Activated CD8-positive, alpha-beta T cell treated with anti-CD3 and anti-CD28 coated beads for 36 hours (primary cell): ENCODE measurements around the gene FGD5. TPM values are rescaled to one million over a fixed set of nuclear protein-coding genes. Genes with fewer than 3 reads are reported as not detected.

ENCODE experiments used
- ATAC-seq: fragments of 200-7000 bp; cut with Tn5 transposase; one replicate; pipeline ENCODE4 v1.10.0; 2021; ENCODE audit warnings: mild to moderate bottlenecking, moderate library complexity
- CTCF ChIA-PET: fragments of 350-600 bp; sonication (Branson Sonifier 250); formaldehyde crosslinking; loops from one replicate; lab custom pipeline; 2021; ENCODE audit warnings: antibody characterized with exemption; lab: Charles Lee
- POLR2A ChIA-PET: fragments of 350-600 bp; sonication (Branson Sonifier 250); formaldehyde crosslinking; loops from one replicate; lab custom pipeline; 2021; ENCODE audit warnings: antibody characterized with exemption; lab: Charles Lee
- DNase-seq: peaks from one replicate; pipeline ENCODE4 v3.0.0-alpha.2; 2020
- H3K27ac Mint-ChIP-seq: one replicate; pipeline ENCODE4 v1.8.0; 2021; ENCODE audit warnings: mild to moderate bottlenecking, mixed read lengths
- H3K27me3 Mint-ChIP-seq: one replicate; pipeline ENCODE4 v1.8.0; 2021; ENCODE audit warnings: mixed read lengths
- H3K36me3 Mint-ChIP-seq: one replicate; pipeline ENCODE4 v1.8.0; 2021; ENCODE audit warnings: low read depth, mixed read lengths
- H3K4me1 Mint-ChIP-seq: one replicate; pipeline ENCODE4 v1.8.0; 2021; ENCODE audit warnings: low read depth, mixed read lengths
- H3K4me3 Mint-ChIP-seq: one replicate; pipeline ENCODE4 v1.8.0; 2021; ENCODE audit warnings: mild to moderate bottlenecking, moderate library complexity, mixed read lengths
- H3K9me3 Mint-ChIP-seq: one replicate; pipeline ENCODE4 v1.8.0; 2021; ENCODE audit warnings: mixed read lengths
- intact Hi-C: fragments of 100-400 bp; cut with micrococcal nuclease; formaldehyde crosslinking; loops from one replicate; pipeline ENCODE4 v1.10.0; 2022
- total RNA-seq, 2 experiments: library from RNA; stranded (reverse); gene quantifications; one replicate each; pipeline ENCODE4 v1.2.3, GENCODE V29; 2021
- TF ChIP-seq, protein P1 (sequence below): fragments of 200-600 bp; IDR thresholded peaks from one replicate; pipeline ENCODE4 v1.8.0; 2022; ENCODE audit warnings: antibody characterized with exemption, mild to moderate bottlenecking

FGD5 gene
- total RNA-seq, 2 experiments from 2014 or later, result not detected

DNA sequence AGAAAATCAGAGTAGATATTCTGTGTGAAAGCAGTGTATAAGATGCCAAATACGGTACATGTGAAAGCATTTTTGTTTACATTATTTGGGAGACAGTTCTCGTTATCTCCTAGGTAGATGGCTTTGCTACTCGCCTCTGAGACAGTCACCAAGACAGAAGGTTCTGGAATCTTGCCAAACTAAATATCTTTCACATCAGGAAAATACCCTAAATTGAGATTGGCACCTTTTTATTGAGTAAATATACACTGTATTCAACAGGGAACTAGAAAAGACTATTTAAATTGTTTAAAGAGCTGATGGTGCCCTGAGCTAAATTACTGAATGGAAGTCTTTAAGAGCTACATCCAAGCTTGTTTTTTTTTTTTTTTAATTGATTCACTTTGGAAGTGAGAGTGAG is 3.4 kb downstream of the FGD5 start:
- Mint-ChIP-seq H3K9me3 (no peaks in the 10 kb centered on the region), H3K4me1 (no peaks in the 10 kb centered on the region), H3K27me3 (peaks cover 7% of the 10 kb centered on the region), H3K4me3 (no peak overlapping the region), H3K27ac (no peak overlapping the region), H3K36me3 (no peaks in the 10 kb centered on the region)
- intact Hi-C loops, result no loop called here
- TF ChIP-seq, protein P1, sequence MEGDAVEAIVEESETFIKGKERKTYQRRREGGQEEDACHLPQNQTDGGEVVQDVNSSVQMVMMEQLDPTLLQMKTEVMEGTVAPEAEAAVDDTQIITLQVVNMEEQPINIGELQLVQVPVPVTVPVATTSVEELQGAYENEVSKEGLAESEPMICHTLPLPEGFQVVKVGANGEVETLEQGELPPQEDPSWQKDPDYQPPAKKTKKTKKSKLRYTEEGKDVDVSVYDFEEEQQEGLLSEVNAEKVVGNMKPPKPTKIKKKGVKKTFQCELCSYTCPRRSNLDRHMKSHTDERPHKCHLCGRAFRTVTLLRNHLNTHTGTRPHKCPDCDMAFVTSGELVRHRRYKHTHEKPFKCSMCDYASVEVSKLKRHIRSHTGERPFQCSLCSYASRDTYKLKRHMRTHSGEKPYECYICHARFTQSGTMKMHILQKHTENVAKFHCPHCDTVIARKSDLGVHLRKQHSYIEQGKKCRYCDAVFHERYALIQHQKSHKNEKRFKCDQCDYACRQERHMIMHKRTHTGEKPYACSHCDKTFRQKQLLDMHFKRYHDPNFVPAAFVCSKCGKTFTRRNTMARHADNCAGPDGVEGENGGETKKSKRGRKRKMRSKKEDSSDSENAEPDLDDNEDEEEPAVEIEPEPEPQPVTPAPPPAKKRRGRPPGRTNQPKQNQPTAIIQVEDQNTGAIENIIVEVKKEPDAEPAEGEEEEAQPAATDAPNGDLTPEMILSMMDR, result no peak
- DNase-seq (no peak), ATAC-seq (no peak)
- POLR2A ChIA-PET, result no interaction called here
- CTCF ChIA-PET, result interaction anchor here (1.6 kb wide), 1 partner anchor 34 kb away, joined by 3 read pairs; no protein-coding TSS in a partner anchor

DNA sequence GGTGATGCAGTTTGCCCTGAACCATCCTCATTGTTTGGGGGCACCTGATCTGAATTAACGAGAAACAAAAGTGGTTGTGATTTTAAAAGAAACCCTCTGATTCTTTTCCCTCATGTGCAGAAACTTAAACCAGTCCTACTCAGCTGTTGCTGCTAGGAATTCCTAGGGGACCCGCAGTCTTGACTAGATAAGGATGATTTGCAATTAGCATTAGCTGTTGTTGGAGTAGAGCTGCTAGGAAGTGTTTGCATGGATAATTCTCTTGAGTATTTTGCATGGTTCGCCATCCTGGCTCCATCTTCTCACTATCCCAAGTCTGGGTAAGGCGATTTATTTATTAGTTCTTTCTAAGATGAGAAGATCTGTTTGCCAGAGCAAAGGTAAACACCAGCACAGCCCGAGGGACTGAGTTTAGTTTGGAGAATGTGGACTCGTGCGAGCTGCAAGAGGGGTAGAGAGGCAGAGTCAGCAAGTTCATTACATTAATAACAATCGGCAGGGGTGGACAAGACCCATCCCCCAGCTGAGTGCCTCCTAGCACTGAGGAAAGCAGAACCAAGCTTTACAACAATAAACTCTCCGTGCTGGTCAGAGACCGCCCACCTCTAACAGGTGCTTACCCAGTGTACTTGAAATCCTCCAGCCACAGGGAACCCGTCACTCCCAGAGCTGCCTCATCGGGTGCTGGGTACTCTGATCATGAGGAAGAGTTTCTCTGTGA is 4.1 kb downstream of the FGD5 start:
- no peaks in the 10 kb centered on the region for H3K9me3 Mint-ChIP-seq
- peaks cover 8% of the 10 kb centered on the region for H3K27me3 Mint-ChIP-seq
- H3K4me3 Mint-ChIP-seq, result no peak overlapping the region
- POLR2A ChIA-PET, result no interaction called here
- TF ChIP-seq, protein P1, result no peak
- no peaks in the 10 kb centered on the region for H3K4me1 Mint-ChIP-seq
- no peak for DNase-seq
- H3K36me3 Mint-ChIP-seq, result no peaks in the 10 kb centered on the region
- no peak for ATAC-seq
- CTCF ChIA-PET, result interaction anchor here (1.6 kb wide), 1 partner anchor 34 kb away, joined by 3 read pairs; no protein-coding TSS in a partner anchor
- intact Hi-C loops, result no loop called here
- H3K27ac Mint-ChIP-seq, result no peak overlapping the region

DNA sequence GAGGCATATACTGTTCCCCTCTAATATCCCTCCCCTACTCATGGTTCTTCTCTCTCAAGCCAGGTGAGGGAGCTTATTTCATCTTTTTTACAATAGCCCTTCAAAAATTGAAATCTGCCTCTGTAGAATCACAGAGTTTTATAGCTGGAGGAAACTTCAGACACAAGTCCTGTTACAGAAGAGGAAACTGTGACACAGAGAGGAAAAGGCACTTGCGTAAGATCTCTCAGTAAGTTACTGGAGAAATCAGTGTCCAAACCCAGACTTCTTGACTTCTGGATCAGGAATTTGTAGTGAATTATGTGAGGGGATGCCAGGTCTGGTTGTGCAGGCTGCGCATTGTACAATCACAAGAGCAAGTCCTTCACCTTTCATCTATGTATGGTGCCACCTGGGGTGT is 4.6 kb downstream of the FGD5 start:
- Mint-ChIP-seq H3K9me3 (no peaks in the 10 kb centered on the region), H3K27ac (no peak overlapping the region), H3K36me3 (no peaks in the 10 kb centered on the region), H3K4me3 (no peak overlapping the region), H3K27me3 (peaks cover 10% of the 10 kb centered on the region), H3K4me1 (no peaks in the 10 kb centered on the region)
- intact Hi-C loops, result no loop called here
- POLR2A ChIA-PET, result interaction anchor here (0.6 kb wide), 1 partner anchor 1135 kb away, joined by 3 read pairs; no protein-coding TSS in a partner anchor
- DNase-seq (no peak), ATAC-seq (no peak)
- TF ChIP-seq, protein P1, result no peak
- CTCF ChIA-PET, result interaction anchor here (1.6 kb wide), 1 partner anchor 33 kb away, joined by 3 read pairs; no protein-coding TSS in a partner anchor

DNA sequence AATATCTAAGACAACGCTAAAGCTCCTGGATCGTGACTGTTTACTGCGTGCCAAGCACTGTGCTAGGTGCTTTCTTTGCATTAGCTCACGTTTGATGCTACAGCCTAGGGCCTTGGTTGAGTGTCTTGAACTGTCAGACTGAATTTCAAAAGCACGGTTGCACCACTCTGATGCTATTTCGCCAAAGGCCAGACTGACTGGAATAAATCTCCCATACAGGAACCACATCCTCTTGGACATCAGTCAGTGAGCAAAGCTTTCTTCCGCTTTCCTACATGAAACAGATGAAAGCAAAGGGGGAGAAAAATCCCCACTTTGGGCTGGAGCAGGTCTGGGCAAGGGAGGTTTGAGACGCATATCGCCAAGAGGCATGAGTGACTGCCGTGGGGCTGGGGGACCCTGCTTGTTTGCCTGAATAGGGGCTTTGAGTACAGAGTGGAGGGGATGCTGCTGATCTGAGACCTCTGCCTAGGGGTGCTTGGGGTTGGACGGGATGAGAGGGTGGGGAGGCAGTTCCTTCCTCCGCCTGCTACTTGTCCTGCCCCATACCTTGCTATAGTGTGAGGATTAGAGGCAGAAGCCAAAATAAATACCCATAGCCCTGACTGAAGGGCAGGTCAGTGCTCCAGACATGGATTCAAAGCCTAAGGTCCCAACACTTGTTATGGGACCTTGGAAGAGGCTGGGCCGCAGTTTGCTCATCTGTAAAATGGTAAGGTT is 5.3 kb downstream of the FGD5 start:
- no peak overlapping the region for H3K4me3 Mint-ChIP-seq
- H3K27ac Mint-ChIP-seq, result no peak overlapping the region
- DNase-seq (no peak), ATAC-seq (no peak)
- H3K4me1 Mint-ChIP-seq, result no peaks in the 10 kb centered on the region
- TF ChIP-seq, protein P1, result no peak
- intact Hi-C loops, result no loop called here
- ChIA-PET CTCF (interaction anchor here (1.6 kb wide), 1 partner anchor 33 kb away, joined by 3 read pairs; no protein-coding TSS in a partner anchor), POLR2A (interaction anchor here (0.6 kb wide), 1 partner anchor 1135 kb away, joined by 3 read pairs; no protein-coding TSS in a partner anchor)
- no peaks in the 10 kb centered on the region for H3K9me3 Mint-ChIP-seq
- peaks cover 11% of the 10 kb centered on the region for H3K27me3 Mint-ChIP-seq
- H3K36me3 Mint-ChIP-seq, result no peaks in the 10 kb centered on the region

DNA sequence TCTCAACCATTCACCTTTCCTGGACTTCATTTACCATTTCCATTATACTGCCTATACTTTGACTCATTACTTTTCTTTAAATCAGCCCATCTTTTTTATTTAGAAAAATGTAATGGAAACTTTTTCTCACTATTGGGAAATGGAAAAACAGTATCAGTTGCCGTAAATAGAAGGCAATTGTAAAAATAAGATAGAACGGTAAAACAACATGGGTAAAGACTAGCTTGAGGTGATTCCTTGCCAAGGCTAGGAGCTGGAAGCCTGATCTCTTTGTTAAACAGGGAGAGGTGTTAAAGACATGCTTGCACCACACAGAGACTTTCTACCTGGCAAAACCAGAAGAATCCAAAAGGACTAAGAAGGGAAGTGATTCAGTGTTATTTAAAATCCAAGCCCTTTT is 5.9 kb downstream of the FGD5 start:
- DNase-seq (no peak), ATAC-seq (no peak)
- no peaks in the 10 kb centered on the region for H3K36me3 Mint-ChIP-seq
- peaks cover 13% of the 10 kb centered on the region for H3K27me3 Mint-ChIP-seq
- TF ChIP-seq, protein P1, result no peak
- H3K9me3 Mint-ChIP-seq, result no peaks in the 10 kb centered on the region
- intact Hi-C loops, result no loop called here
- ChIA-PET POLR2A (no interaction called here), CTCF (no interaction called here)
- H3K4me1 Mint-ChIP-seq, result no peaks in the 10 kb centered on the region
- H3K27ac Mint-ChIP-seq, result no peak overlapping the region
- H3K4me3 Mint-ChIP-seq, result no peak overlapping the region
